A673 (cell line): ENCODE measurements around the gene HEATR9.

ENCODE experiments used
- CTCF ChIP-seq: fragments of 300-800, 200-600 bp; sonication (generic); conservative IDR thresholded peaks from 2 replicates; pipeline ENCODE4 v1.5.1; 2017; ENCODE audit warnings: low read depth, mild to moderate bottlenecking, antibody characterized with exemption, low read length, moderate library complexity, mixed read lengths
- EZH2 ChIP-seq: fragments of 200-600 bp; sonication (generic); IDR thresholded peaks from 2 replicates; pipeline ENCODE4 v1.6.1; 2017; ENCODE audit warnings: borderline replicate concordance, low read depth, mild to moderate bottlenecking, mixed read lengths, antibody characterized with exemption, low read length; ENCODE audit not compliant: poor library complexity, severe bottlenecking

GRCh38 chr17:35895636-35896587 is 27.2 kb upstream of the HEATR9 start:
- no peak for TF ChIP-seq CTCF
- no peak for TF ChIP-seq EZH2
